ENCODE results near the gene SNX1.
"Not testable (repeated sequence)": the region's sequence is repeated elsewhere in the genome, so short reads cannot be mapped to it uniquely, and the experiment has no call there.

The SNX1 gene

DNA sequence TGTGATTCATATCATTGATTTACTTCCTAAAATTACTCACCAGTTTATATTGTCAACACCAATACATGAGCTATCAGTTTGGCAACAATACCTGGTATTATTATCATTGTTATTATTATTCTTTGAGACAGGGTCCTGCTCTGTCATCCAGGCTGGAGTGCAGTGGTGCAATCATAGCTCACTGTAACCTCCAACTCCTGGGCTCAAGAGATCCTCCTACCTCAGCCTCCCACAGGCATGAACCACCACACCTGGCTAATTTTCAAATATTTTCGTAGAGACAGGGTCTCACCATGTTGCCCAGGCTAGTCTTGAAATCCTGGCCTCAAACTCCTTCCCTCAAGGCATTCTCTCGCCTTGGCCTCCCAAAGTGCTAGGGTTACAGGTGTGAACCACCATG, 22.3 kb upstream of the SNX1 start:
- DNase-seq: not testable (repeated sequence)

- DNase-seq: no peak
Observed at GRCh38 chr15:64082757-64083156, 13.0 kb upstream of the SNX1 start.

- peak; percentile 36 for DNase-seq
Observed at GRCh38 chr15:64089543-64090280, 6.1 kb upstream of the SNX1 start.

DNA sequence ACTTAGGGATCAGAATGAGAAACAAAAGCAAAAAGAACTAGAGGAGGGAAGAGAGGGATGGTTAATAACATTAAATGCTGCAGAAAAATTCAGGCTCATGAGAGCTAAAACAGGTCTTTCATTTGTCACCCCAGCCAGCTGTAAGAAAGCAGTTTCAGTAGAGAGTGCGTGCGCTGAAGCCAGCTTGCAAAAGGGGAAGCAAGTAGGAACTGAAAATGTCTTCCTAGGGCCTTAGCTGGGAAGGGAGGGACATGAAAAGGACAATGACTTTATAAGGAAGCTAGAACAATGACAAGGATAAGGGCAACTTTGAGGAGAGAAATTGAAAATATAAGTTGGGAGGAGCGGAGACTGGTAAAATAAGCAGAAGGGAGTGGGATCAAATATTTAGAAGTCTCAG, 5.3 kb upstream of the SNX1 start:
- peak; percentile 42 for DNase-seq

DNA sequence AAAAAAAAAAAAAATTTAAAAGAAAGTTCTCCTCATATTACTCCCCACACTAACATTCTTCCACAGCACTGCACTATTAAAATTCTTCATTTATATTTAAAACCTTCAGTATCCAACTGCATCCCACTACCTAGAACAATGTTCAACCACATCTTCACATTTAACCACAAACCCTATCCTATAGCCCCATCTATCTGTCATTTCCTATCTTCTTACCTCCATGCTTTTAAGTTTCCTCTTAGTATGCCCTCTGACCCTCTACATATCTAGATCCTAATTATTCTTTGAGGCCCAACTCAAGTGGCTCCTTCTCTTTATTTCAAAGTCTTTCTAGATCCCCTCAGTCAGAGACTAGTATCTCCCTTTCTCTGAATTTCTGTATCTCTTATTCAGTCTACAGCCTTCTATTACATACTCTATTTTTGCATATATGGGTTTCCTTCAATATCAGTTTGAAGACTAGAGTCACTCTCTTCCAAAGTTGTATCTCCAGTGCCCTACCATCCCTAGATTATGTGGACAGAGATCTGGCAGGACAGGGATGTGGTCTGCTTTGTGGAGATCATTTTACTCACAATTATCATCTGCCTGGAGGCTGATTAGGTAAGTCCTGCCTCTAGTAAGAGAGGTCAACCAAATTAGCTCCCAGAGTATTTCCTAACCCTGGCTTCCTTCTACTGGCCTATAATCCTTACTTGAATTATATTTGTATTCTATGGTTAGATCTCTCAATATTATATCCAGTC, 3.5 kb upstream of the SNX1 start:
- DNase-seq: no peak

- DNase-seq: peak; percentile 34
Observed at GRCh38 chr15:64092864-64093626, 2.7 kb upstream of the SNX1 start.

DNA sequence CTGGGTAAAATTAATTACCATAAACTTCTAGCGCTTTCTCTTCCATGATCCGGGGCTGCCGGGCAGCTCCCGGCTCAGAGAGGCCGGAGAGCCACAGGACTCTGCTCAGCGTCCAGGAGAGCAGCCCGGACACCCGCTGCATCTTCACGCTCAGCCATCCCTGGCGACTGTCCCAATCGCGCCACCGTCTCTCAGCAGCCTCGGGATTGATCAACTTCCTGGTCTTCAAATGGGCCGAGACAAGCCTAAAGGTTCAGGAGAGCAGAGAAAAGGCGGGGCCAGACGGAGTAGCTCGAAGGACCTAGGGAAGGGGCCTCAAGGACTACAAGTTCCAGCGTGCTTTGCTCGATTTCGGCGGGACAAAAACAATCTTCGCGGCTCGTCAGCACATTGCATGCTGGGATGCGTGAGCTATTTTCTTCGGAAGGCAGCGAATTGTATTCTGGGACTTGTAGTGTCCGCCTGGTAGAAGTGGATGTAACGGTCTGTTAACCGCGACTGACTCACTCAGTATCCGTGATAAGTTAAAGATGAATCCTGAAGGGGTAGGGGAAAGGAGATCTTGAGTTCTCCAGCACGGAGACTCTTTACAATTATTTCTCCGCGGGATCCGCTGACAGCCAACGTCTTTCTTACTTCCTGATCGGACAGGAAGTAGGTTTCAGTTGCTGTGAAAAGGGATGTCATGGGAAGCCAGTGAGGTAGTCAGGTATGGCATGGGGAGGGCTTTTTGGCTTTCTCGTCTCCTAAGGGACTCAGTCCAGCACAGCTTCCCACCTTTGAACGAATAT, 2.0 kb upstream of the SNX1 start, which contains the start of gene CIAO2A:
CIAO2A (minus strand) TSS at position 212 of the 791 bp plus-strand sequence; CDS start at position 142, 70 bp downstream.
- DNase-seq: peak; percentile 95

DNA sequence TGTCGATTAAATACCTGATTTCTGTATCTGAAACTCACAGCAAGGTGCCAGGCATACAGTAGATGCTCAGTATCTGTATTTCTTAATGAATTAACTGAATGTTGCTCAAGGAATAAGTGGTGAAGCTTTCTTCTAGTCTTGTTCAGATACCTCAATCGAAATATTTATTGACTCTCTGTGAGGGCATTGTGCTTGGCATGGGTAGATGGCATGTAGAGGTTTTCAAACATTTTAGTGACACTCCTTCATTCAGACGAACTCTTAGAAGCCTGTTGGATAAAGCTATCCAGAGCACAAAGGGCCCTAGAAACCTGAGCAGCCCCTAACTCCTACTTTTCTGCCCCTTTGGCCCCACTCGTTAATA, 369 bp upstream of the SNX1 start:
- DNase-seq: no peak

- DNase-seq: no peak
Observed at GRCh38 chr15:64096668-64097384, 1.0 kb downstream of the SNX1 start.

- no peak for DNase-seq
Observed at GRCh38 chr15:64099379-64099778, 3.6 kb downstream of the SNX1 start.

- no peak for DNase-seq
Observed at GRCh38 chr15:64100958-64101357, 5.2 kb downstream of the SNX1 start.

DNA sequence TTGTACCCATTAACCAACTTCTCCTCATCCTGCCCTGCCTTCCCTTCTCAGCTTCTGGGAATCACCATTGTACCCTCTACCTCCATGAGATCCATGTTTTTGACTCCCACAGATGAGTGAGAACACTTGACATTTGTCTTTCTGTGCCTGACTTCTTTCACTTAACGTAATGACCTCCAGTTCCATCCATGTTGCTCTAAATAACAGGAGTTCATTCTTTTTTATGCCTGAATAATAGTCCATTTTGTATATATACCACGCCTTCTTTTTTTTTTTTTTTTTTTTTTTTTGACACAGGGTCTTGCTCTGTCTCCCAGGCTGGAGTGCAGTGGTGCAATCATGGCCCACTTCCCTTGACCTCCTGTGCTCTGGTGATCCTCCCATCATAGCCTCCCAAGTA, 6.7 kb downstream of the SNX1 start:
- DNase-seq: no peak

DNA sequence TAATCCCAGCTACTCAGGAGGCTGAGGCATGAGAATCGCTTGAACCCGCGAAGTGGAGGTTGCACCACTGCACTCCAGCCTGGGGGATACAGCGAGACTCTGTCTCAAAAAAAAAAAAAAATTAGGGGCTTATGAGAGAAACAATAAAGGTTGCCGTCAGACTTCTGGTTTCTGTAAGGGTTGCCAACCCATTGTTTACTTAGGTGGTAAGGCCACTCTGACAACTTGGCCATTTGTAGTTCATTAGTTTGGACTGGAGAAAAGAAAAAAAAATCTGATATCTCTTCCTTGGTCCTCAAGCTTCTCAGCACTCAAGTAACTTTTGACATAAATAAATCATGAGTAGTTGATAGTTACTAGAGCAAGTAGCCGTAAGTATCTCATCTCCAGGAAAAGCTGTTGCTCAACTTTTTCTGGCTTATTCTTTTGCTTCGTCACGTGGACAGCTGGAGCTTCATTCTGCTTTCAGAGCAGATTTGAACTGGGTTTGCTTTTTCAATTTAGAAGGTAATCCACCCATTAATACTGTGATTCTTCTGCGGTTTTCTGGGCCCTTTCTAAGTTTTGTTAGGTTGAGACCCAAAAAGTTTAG, 9.4 kb downstream of the SNX1 start:
- no peak for DNase-seq

- no peak for DNase-seq
Observed at GRCh38 chr15:64107337-64107736, 11.6 kb downstream of the SNX1 start.

GRCh38 chr15:64110108-64110701, 14.4 kb downstream of the SNX1 start:
- not testable (repeated sequence) for DNase-seq

DNA sequence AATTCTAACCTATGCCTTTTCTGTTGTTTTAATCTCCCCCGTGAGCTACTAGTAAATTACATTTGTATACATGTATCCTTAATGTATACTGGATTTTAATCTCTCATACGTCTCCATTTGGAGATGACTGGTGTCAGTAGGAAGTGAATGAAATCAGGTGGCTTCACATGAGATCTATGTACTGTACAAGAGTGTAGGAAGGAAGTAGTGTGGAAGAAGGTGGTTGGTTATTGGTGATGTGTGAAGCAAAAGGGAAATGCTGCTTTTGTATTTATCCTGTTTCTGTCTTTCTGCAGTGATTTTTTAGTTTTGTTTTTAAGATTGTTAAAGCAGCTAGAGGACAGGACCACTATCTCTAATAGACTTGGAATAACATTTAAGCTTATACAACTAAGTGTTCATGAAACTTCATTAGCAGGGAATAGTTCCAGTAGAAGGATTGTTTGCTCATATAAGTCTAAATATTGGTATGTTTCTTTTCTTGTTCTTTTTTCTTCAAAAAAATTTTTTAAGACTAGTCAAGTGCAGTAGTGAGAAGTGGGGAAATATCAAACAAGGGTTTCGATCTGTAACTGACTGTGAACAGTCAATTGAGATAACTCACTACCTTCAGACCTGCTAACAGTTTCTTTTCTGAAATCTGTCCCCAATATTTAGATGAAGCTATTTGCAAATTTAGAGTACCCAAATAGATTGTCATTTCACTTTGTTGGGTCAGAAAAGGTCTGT, 15.3 kb downstream of the SNX1 start:
- no peak for DNase-seq

GRCh38 chr15:64111679-64112050, 15.9 kb downstream of the SNX1 start:
- no peak for DNase-seq

DNA sequence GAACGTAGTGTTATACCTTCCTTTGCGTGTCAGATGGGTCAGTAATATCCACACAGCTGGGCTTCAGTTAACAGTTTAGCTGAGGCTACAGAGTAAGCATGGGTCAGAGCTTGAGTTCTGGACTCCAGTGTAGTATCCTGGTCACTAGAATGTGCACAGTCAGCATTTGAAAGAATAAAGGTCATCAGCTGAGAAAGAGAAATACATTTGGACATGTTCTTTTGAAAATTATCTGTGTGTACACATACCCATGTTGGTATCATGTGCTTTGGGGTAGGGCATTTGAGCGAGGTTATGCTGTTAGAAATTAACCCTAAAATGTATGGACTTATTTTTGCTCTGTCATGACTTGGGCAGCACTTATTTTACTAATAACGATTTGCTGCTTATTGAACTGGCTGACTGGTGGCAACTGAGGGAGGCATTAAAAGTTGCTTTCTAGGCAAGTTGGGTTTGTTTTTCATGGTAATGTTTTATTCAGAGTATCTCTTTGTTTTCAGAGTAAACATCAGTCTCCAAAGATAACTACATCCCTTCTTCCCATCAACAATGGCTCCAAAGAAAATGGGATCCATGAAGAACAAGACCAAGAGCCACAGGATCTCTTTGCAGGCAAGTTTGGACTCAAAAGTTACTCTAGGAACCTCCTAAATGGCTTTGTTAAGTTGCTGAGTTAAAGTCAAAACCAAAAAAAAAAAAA, 16.4 kb downstream of the SNX1 start:
- no peak for DNase-seq

DNA sequence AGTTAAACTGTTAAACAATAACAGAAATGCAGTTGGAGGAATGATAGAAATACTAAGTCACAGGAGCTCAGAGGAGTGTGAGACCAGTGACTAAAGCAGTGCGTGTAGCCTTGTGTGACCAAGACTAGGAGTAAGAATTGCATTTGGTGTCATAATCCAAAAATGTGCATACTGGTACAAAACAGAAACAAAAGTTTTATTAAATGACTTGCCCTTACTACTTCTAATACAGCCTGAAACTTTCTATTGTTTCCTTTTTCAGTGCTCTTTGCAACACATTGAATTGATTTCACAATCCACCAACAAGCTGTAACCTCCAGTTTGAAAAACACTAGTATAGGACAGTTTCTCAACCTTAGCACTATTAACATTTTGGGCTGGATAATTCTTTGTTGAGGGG, 17.1 kb downstream of the SNX1 start:
- no peak for DNase-seq

Data from CD4-positive, alpha-beta T cell treated with Interferon gamma for 1 hour (primary cell).